ENCODE results near the gene FAM76B. TPM values are rescaled to one million over a fixed set of nuclear protein-coding genes. Genes with fewer than 3 reads are reported as not detected.
A peak's percentile ranks its signal among the peaks of the same experiment; 100 is the strongest.

Gene FAM76B
- total RNA-seq, 1 donor from 2014 or later: 37.3 TPM

GRCh38 chr11:95776859-95777258 is 12.7 kb downstream of the FAM76B start:
- no peaks in the 10 kb centered on the region for H3K27me3 Mint-ChIP-seq (ENCODE audit: low read depth)
- DNase-seq (ENCODE audit: low spot score in 2 of 2, unreplicated experiment in 2 of 2): no peak
- no peaks in the 10 kb centered on the region for H3K4me1 Mint-ChIP-seq
- H3K36me3 Mint-ChIP-seq: peaks cover 39% of the 10 kb centered on the region
- TF ChIP-seq CTCF (IDR thresholded peaks at IDR 0.05; ENCODE audit: unreplicated experiment): no peak
- no peak overlapping the region for H3K4me3 Mint-ChIP-seq
- no peaks in the 10 kb centered on the region for H3K9me3 Mint-ChIP-seq
- H3K27ac Mint-ChIP-seq: no peak overlapping the region

GRCh38 chr11:95768521-95768920 is 21.1 kb downstream of the FAM76B start:
- TF ChIP-seq CTCF (IDR thresholded peaks at IDR 0.05; ENCODE audit: unreplicated experiment): no peak
- Mint-ChIP-seq H3K9me3 (no peaks in the 10 kb centered on the region), H3K36me3 (peaks cover 10% of the 10 kb centered on the region), H3K27me3 (ENCODE audit: low read depth) (no peaks in the 10 kb centered on the region), H3K4me3 (no peak overlapping the region), H3K4me1 (no peaks in the 10 kb centered on the region), H3K27ac (no peak overlapping the region)
- no peak for DNase-seq (ENCODE audit: low spot score in 2 of 2, unreplicated experiment in 2 of 2)

- no peak overlapping the region for H3K27ac Mint-ChIP-seq
- DNase-seq (ENCODE audit: low spot score in 2 of 2, unreplicated experiment in 2 of 2): no peak
- TF ChIP-seq CTCF (IDR thresholded peaks at IDR 0.05; ENCODE audit: unreplicated experiment): no peak
- no peak overlapping the region for H3K4me3 Mint-ChIP-seq
- H3K36me3 Mint-ChIP-seq: peaks cover 6% of the 10 kb centered on the region
- no peaks in the 10 kb centered on the region for H3K4me1 Mint-ChIP-seq
- no peaks in the 10 kb centered on the region for H3K27me3 Mint-ChIP-seq (ENCODE audit: low read depth)
- no peaks in the 10 kb centered on the region for H3K9me3 Mint-ChIP-seq
Observed at GRCh38 chr11:95767498-95767897, 22.1 kb downstream of the FAM76B start.

- Mint-ChIP-seq H3K4me1 (no peaks in the 10 kb centered on the region), H3K27me3 (ENCODE audit: low read depth) (no peaks in the 10 kb centered on the region), H3K9me3 (no peaks in the 10 kb centered on the region), H3K4me3 (no peak overlapping the region), H3K27ac (no peak overlapping the region), H3K36me3 (peaks cover 4% of the 10 kb centered on the region)
- TF ChIP-seq CTCF (IDR thresholded peaks at IDR 0.05; ENCODE audit: unreplicated experiment): no peak
- DNase-seq (ENCODE audit: low spot score in 2 of 2, unreplicated experiment in 2 of 2): no peak
Observed at GRCh38 chr11:95766701-95767100, 22.9 kb downstream of the FAM76B start.

- Mint-ChIP-seq H3K36me3 (peaks cover 2% of the 10 kb centered on the region), H3K27me3 (ENCODE audit: low read depth) (no peaks in the 10 kb centered on the region), H3K4me3 (no peak overlapping the region), H3K9me3 (no peaks in the 10 kb centered on the region), H3K4me1 (no peaks in the 10 kb centered on the region), H3K27ac (no peak overlapping the region)
- no peak for DNase-seq (ENCODE audit: low spot score in 2 of 2, unreplicated experiment in 2 of 2)
- peak; percentile 93 for TF ChIP-seq CTCF (IDR thresholded peaks at IDR 0.05; ENCODE audit: unreplicated experiment)
Observed at GRCh38 chr11:95764267-95764898, 25.2 kb downstream of the FAM76B start.

GRCh38 chr11:95762534-95762933 is 27.0 kb downstream of the FAM76B start:
- H3K27ac Mint-ChIP-seq: no peak overlapping the region

More at GRCh38 chr11:95762534-95762933, 27.0 kb downstream of the FAM76B start:
- no peak overlapping the region for H3K4me3 Mint-ChIP-seq
- no peaks in the 10 kb centered on the region for H3K36me3 Mint-ChIP-seq
- DNase-seq (ENCODE audit: low spot score in 2 of 2, unreplicated experiment in 2 of 2): no peak
- TF ChIP-seq CTCF (IDR thresholded peaks at IDR 0.05; ENCODE audit: unreplicated experiment): no peak
- no peaks in the 10 kb centered on the region for H3K9me3 Mint-ChIP-seq
- no peaks in the 10 kb centered on the region for H3K4me1 Mint-ChIP-seq
- no peaks in the 10 kb centered on the region for H3K27me3 Mint-ChIP-seq (ENCODE audit: low read depth)
